Stimulated activated naive CD8-positive, alpha-beta T cell treated with anti-CD3 and anti-CD28 coated beads, Interleukin-15, amount 100 ng/mL, for 72 hours (primary cell): ENCODE data around the gene ZFYVE1.

Experiments
- ATAC-seq: fragments of 150-1000 bp; cut with Tn5 transposase; 2 replicates; pipeline ENCODE4 v1.10.0; 2021; ENCODE audit warnings: mild to moderate bottlenecking, moderate library complexity
- DNase-seq, 2 donors: peaks; one replicate each; pipeline ENCODE4 v3.0.0; 2021 to 2022
- H3K27ac Mint-ChIP-seq, 2 donors: one replicate each; pipeline ENCODE4 v1.8.0; 2022; ENCODE audit warnings: mild to moderate bottlenecking in 2 of 2, mixed read lengths in 2 of 2, moderate library complexity in 2 of 2
- H3K27me3 Mint-ChIP-seq: one replicate; pipeline ENCODE4 v1.8.0; 2022; ENCODE audit warnings: mixed read lengths
- H3K4me1 Mint-ChIP-seq: one replicate; pipeline ENCODE4 v1.8.0; 2022; ENCODE audit warnings: mild to moderate bottlenecking, mixed read lengths
- H3K4me3 Mint-ChIP-seq, 2 donors: one replicate each; pipeline ENCODE4 v1.8.0; 2022; ENCODE audit warnings: mild to moderate bottlenecking in 2 of 2, mixed read lengths in 2 of 2, moderate library complexity in 1 of 2
- H3K9me3 Mint-ChIP-seq, 2 donors: one replicate each; pipeline ENCODE4 v1.8.0; 2022; ENCODE audit warnings: mixed read lengths in 2 of 2

ZFYVE1 gene

DNA sequence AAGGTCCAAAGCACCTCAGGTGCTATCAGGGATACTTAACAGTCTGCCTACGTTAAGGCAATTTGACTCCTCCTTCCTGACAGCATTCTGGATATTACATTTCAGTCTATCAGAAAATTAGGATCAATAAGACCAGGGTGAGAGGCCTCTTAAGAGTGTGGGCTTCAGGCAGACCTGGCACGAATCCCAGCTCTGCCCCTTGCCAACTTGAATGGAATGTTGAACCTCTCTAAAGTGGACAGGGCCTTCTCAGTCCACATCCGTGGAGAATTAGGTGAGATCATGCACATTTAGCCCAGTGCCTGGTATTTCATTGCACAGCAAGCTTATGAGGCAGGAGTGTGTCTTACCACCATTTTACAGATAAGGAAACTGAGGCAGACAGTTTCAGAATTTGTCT lies 74.7 kb downstream of the ZFYVE1 start:
- ATAC-seq (no peak), DNase-seq (no peak)
- H3K27ac Mint-ChIP-seq, result no peak overlapping the region
- H3K4me3 Mint-ChIP-seq, result no peak overlapping the region
- no peaks in the 10 kb centered on the region for H3K9me3 Mint-ChIP-seq
- no peaks in the 10 kb centered on the region for H3K27me3 Mint-ChIP-seq
- peaks cover 14% of the 10 kb centered on the region for H3K4me1 Mint-ChIP-seq

DNA sequence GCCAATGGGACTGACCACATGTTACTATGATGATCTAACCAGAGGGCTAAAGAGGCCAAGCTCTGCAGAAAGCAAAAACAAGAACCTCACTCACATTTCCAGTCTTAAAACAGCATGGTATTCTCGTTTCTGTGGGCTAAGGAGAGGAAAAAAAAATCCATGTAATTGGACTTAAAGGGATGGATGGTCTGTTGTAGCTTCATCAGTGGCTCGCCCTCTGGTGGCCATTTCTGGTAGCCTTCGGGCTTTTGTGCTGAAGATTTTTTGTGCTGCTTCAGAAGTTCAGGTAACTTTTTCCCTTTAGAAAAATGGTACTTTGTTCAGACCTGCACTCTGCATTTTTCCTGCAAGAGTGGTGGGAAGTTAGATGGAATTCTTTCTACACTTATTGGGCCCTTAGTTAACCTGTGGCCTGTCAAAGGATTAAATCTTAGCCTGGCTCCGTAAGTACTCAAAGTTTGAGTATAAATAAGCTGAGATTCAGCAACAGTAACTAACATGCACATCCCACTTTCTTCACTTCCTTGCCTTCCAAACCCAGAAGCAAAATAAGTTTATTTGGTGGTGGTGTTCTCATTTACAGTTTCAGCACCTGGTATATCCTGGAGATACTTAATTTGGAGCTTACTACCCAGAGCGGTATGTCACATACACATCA lies 78.3 kb downstream of the ZFYVE1 start:
- Mint-ChIP-seq H3K9me3 (no peaks in the 10 kb centered on the region), H3K27me3 (no peaks in the 10 kb centered on the region), H3K4me1 (peaks cover 15% of the 10 kb centered on the region), H3K27ac (no peak overlapping the region), H3K4me3 (no peak overlapping the region)
- DNase-seq (peak; percentile 48 to 50), ATAC-seq (peak; percentile 39)

DNA sequence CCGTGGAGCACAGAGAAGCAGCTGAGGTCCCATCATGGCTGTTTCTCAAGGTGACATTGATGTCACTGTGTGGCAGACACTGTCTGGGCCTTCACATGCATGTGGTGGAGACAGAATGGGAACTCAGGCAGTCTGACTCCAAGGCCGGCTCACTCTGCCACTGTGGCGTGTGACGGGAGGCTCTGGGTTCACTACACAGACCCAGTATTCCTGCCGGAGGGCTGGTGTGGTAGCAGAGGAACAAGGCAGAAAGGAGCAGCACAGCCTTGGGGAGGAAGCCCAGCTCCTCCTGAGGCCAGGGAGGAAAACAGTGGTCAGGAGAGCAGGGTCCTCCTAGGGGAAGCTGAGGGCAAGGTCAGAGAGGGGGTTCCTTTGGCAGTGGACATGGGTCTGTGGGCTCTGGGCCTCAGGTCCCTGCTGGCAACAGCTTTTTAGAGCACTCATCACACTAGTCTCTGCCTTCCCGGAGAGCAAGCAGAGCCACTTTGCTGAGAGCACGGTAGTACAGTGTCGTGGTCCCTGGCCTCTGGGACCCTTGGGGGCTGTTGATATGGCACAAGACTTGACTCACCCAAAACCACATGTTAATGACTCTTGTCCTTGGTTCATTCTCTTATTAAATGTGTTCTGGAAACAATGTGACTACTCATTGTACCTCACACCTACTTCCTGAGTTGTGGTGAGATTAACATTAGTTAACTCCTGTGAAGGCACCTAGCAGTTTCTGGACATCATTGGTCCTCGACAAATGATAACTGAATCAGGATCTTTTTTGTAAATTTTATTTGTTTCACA lies 79.3 kb downstream of the ZFYVE1 start:
- no peak overlapping the region for H3K27ac Mint-ChIP-seq
- H3K9me3 Mint-ChIP-seq, result no peaks in the 10 kb centered on the region
- DNase-seq, result peak in 1 of 2 donors; percentile 25
- ATAC-seq, result peak; percentile 86
- H3K4me3 Mint-ChIP-seq, result no peak overlapping the region
- no peaks in the 10 kb centered on the region for H3K27me3 Mint-ChIP-seq
- H3K4me1 Mint-ChIP-seq, result peaks cover 15% of the 10 kb centered on the region

DNA sequence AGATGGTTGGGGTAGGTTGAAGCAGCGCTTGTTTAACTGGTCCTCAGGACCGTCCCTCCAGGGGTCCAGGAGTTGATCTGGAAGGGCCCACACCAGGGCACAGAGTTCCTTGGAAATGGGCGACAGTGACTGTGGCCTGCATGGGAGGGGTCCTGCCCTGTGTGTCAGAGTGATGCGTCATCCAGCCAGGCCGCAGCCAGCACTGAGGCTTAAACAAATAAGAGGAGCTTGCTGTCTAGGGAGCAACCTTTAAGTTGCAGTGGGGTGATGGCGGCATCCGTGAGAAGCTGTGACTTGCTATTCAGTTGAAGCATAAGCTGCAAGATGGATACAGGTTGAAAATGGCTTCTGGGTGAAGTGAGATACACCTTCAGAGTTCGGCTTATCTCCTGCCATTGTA lies 80.4 kb downstream of the ZFYVE1 start:
- Mint-ChIP-seq H3K27ac (no peak overlapping the region), H3K27me3 (no peaks in the 10 kb centered on the region), H3K9me3 (no peaks in the 10 kb centered on the region), H3K4me3 (no peak overlapping the region), H3K4me1 (peaks cover 15% of the 10 kb centered on the region)
- ATAC-seq (no peak), DNase-seq (no peak)

DNA sequence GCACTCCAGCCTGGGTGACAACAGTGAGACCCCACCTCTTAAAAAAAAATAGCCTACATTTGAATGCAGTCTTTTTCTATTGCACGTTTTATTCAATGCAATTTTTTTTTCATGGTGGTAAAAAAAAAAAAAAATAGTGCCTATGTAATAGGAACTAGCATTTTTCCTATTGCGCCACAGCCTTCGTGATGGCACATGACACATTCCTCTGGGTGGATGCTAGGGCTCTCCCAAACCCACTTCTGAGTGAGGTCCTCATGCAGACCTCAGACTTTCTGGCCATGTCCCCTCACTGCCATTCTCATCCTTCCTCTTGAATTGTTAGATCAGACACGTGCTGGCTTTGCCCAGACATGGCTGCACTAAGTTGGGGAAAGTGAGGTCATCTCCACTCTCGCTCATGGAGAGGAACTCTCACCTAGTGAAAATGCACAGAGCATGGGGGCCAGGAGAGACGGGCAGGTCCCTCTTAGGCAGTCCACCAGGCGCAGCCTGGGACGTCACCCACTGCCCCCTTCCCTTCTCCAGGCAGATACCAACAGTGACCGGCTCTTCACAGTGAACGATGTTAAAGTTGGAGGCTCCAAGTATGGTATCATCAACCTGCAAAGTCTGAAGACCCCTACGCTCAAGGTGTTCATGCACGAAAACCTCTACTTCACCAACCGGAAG lies 81.4 kb downstream of the ZFYVE1 start:
- H3K27ac Mint-ChIP-seq, result peak overlapping the region in 1 of 2 donors; percentile 43
- H3K27me3 Mint-ChIP-seq, result no peaks in the 10 kb centered on the region
- H3K9me3 Mint-ChIP-seq, result no peaks in the 10 kb centered on the region
- DNase-seq (no peak), ATAC-seq (no peak)
- H3K4me3 Mint-ChIP-seq, result no peak overlapping the region
- peaks cover 15% of the 10 kb centered on the region for H3K4me1 Mint-ChIP-seq

DNA sequence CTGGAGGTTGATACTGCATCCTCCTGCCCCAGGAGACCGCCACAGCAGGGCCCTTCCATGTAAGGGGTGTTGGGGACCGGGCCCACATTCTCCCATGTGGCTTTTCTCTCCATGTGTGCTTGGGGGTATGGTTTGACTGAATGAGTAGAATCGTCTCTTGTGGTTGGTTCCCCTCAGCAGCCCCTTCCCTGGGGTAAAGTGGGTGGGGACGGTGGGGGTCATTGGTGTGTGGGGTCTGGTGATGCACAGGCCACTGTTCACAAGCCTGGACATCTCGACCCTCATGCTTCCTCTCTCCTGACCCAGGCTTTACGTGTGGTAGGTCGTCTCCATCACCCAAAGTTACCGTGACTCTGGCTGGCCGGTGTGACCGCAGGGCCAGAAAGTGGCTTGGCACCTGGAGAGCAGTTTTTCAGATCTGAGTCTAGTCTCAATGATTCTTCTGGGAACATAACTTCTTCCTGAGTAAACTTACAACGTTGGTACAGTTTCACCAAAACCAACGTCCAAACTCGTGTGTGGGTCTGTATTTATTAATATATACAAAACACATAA lies 83.0 kb downstream of the ZFYVE1 start:
- H3K4me3 Mint-ChIP-seq, result no peak overlapping the region
- H3K27ac Mint-ChIP-seq, result no peak overlapping the region

DNA sequence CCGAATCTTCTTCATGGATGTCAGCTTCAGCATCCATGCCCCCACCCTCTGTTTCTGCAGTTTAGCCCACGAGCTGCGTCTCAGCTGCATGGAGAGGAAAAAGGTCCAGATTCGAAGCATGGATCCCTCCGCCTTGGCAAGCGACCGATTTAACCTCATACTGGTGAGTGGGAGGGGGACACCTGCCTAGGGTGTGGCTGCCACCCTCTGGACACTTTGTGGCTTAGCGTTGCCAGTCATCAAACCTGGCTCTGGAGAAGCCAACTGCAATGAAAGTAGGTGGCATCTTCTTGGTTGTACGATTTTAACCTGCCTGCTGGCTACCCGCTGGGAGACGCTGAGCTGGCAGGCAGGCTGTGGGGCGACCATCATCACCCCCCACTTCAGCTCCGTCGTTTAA lies 84.0 kb downstream of the ZFYVE1 start:
- Mint-ChIP-seq H3K27me3 (no peaks in the 10 kb centered on the region), H3K9me3 (no peaks in the 10 kb centered on the region), H3K4me3 (no peak overlapping the region), H3K4me1 (peaks cover 9% of the 10 kb centered on the region), H3K27ac (no peak overlapping the region)
- no peak for DNase-seq
- ATAC-seq, result no peak

More for the DNA sequence above, 83.0 kb downstream of the ZFYVE1 start:
- Mint-ChIP-seq H3K9me3 (no peaks in the 10 kb centered on the region), H3K4me1 (peaks cover 15% of the 10 kb centered on the region), H3K27me3 (no peaks in the 10 kb centered on the region)
- ATAC-seq (no peak), DNase-seq (no peak)

DNA sequence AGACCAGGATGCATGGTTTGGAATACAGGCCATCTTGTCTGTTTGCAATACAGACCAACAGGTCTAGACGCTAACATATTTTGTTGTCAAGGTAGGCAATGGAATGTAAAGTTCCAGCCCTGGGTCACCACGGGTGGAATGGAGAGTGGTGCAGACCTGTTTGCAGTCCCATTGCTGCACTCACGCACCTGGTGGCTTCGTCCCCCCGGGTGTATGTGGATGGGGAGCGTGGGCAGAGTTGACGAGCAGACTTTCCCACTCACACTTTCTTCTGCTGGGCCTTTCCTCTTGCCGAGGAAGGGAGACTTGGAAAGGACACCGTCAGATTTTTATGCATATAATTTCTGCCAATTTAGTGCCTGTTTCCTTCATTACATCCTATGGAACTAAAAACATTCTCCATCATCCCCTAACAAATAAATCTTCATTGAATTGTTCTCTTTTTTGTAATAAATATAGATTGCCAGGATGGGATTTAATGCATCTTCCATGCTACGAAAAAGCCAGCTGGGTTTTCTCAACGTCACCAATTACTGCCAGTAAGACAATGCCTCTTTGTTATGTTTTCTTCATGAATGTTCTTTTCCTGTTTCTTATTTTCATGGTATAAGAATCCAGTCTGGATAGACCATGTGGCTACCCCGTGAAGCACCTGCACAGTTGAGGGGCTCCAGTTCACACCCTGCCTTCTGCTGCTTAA lies 85.5 kb downstream of the ZFYVE1 start:
- no peaks in the 10 kb centered on the region for H3K9me3 Mint-ChIP-seq
- H3K27ac Mint-ChIP-seq, result peak overlapping the region in 1 of 2 donors; percentile 57
- no peak overlapping the region for H3K4me3 Mint-ChIP-seq
- no peak for ATAC-seq
- H3K27me3 Mint-ChIP-seq, result no peaks in the 10 kb centered on the region
- H3K4me1 Mint-ChIP-seq, result peaks cover 15% of the 10 kb centered on the region
- DNase-seq, result no peak

DNA sequence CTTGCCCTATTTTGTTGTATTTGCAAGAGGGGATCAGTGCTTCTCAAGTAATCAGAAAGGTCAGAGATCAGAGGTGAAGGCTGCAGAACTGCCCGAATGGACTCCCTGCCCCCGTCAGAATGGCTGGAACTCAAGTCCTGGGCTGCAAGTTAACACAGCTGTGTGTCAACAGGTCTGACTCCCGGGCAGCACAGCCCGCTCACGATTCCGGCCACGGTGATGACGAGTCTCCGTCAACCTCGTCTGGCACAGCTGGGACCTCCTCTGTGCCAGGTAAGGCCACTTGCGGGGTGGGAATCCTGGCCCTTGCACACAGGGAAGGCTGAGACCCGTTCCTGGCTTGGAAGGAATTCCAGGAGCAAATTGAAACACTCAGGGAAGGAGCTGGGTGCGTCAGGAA lies 87.3 kb downstream of the ZFYVE1 start:
- no peaks in the 10 kb centered on the region for H3K27me3 Mint-ChIP-seq

DNA sequence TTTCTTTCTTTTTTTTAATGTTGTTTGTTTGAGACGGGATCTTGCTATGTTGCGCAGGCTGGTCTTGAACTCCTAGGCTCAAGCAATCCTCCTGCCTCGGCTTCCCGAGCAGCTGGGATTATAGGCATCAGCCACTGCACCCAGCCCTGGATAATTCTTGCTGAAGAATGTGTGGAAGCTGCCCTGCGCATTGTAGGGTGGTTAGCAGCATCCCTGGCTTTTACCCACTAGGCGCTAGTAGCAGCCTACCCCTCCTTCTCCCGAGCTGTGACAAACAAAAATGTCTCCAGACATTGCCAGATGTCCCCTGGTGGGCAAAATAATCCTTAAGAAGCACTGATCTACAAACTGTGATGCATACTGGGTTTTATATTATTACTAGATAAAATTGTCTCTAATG lies 94.0 kb downstream of the ZFYVE1 start:
- H3K27ac Mint-ChIP-seq, result no peak overlapping the region
- peaks cover 34% of the 10 kb centered on the region for H3K4me1 Mint-ChIP-seq
- no peaks in the 10 kb centered on the region for H3K27me3 Mint-ChIP-seq
- H3K4me3 Mint-ChIP-seq, result no peak overlapping the region
- H3K9me3 Mint-ChIP-seq, result no peaks in the 10 kb centered on the region
- ATAC-seq (no peak), DNase-seq (no peak)

More for the DNA sequence above, 87.3 kb downstream of the ZFYVE1 start:
- no peak for ATAC-seq
- no peak for DNase-seq
- Mint-ChIP-seq H3K4me3 (no peak overlapping the region), H3K4me1 (peaks cover 17% of the 10 kb centered on the region), H3K9me3 (no peaks in the 10 kb centered on the region), H3K27ac (no peak overlapping the region)

DNA sequence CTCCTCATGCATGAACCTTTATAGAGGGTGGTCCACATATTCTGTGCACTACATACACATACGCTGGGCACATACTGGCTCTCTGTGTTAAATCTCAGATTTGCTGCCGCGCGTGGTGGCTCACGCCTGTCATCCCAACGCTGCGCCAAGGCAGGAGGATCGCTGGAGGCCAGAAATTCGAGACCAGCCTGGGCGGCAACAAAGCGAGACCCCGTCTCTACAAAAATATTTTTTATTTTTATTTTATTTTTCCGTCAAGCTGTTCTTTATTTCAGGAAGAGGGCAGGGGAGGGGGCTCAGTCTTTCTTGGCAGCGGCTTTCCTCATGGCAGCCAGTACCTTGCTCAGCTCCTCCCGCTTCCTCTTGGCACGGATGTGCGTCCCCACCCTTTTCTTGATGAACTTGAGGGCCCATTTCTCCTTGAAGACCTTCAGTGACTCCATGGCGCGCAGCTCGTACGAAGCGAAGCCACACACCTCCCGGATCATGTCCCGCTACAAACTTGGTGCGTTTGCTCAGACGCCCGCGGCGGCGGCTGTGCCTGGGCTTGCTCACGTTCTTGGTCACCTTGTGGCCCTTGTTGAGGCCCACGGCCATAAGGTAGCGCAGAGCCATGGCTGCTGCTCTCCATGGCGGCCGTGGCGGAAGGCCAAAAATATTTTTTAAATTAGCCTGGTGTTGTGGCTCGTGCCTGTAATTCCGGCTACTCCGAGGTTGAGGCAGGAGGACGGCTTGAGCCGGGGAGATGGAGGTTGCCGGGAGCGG lies 97.4 kb downstream of the ZFYVE1 start:
- H3K27ac Mint-ChIP-seq, result no peak overlapping the region
- H3K9me3 Mint-ChIP-seq, result no peaks in the 10 kb centered on the region
- H3K4me3 Mint-ChIP-seq, result no peak overlapping the region
- no peak for ATAC-seq
- no peak for DNase-seq
- H3K4me1 Mint-ChIP-seq, result peaks cover 28% of the 10 kb centered on the region
- peaks cover 11% of the 10 kb centered on the region for H3K27me3 Mint-ChIP-seq

DNA sequence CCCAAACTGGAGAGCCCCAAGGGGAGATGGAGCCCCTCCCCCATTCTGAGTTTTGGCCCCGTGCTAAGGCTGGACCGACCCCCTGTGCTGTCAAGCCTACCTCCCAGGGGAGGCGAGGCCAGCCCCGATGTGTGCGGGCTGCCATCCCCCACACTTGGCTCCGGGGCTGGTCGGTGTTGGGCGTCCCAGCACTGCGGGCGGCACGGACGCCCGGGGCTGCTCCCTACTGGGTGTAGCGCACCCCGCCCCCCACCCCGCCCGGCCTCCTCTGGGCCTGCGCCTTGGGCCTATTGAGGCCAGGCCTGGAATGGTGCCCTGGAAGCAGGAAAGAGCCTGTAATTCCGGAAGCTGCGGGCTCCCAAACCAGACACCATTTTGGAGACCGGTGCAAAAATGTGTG lies 98.0 kb downstream of the ZFYVE1 start:
- H3K27ac Mint-ChIP-seq, result no peak overlapping the region
- no peak overlapping the region for H3K4me3 Mint-ChIP-seq
- peaks cover 13% of the 10 kb centered on the region for H3K27me3 Mint-ChIP-seq
- ATAC-seq (no peak), DNase-seq (no peak)
- H3K9me3 Mint-ChIP-seq, result no peaks in the 10 kb centered on the region
- H3K4me1 Mint-ChIP-seq, result peaks cover 27% of the 10 kb centered on the region

DNA sequence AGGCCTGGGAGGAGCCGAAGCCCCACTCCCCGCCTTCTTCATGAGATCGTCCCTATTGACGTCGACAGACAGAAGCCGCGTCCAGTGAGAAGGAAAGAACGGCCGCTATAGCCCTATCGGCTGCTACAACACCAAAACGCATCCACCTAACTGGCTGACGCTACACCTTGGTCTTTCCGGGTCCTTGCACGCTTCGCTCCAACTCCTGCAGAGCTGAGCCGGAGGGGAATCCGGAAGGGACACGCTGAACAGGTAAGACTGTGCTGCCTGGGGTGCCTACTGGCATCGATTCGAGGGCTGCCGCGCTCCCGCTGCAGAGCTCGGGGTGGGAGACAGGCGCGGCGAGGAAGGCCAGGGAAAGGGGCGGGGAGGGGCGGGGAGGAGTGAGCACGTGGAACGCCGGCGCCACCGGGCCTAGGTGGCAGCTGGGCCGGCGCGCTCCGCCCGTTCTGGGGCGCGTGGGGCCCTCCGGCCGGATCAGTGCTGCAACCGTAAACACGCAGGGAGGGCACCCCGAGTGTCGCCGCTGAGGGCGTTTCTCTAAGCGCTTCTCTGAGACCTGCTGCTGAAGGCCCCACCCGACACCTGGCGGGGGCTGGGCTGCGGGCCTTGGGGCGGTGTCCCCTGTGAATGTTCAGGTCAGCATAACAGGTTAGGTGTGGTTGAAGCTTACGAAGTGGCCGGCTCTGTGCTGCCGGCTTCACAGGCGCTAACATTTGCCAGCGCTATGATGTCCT lies 100.4 kb downstream of the ZFYVE1 start, which contains the start of gene DCAF4:
TSS of gene DCAF4 (plus strand) at position 173 of the 737 bp plus-strand sequence. CDS start 11,515 bp downstream, outside the sequence.
- ATAC-seq, result peak; percentile 99
- peak within 1 kb of the TSS; percentile 98 for H3K4me3 Mint-ChIP-seq
- peak within 1 kb of the TSS; percentile 98 to 99 for H3K27ac Mint-ChIP-seq
- no peaks in the 10 kb centered on the region for H3K9me3 Mint-ChIP-seq
- H3K4me1 Mint-ChIP-seq, result peaks cover 13% of the 10 kb centered on the region
- H3K27me3 Mint-ChIP-seq, result peaks cover 20% of the 10 kb centered on the region
- DNase-seq, result peak; percentile 93 to 96

DNA sequence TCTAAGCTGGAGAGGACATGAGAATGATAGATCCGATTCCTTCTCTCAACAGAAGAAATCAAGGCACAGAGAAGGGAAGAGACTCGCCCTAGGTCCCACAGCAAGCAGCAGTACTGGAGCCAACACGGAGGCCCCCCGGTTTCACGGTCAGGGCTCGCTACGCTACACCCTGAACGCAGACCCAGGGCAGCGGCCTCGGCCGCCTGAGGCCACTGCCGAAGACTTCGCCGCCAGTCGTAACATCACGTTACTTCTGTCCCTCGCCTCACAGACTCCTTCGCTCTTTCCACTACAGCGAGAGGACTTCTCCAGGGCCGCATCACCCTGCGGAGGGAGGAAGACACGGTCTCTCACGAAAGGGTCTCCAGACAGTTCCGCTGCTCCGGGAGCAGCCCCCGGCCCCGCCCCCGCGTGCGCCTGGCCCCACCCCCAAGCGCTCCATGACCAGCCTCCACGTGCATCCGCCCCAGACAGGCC lies 101.1 kb downstream of the ZFYVE1 start:
- Mint-ChIP-seq H3K27me3 (peaks cover 26% of the 10 kb centered on the region), H3K4me1 (peaks cover 10% of the 10 kb centered on the region), H3K4me3 (peak overlapping the region; percentile 98), H3K27ac (peak overlapping the region; percentile 98 to 99), H3K9me3 (no peaks in the 10 kb centered on the region)
- ATAC-seq (peak; percentile 35), DNase-seq (no peak)
